Type B pancreatic cell (in vitro differentiated cells): ENCODE results near the gene SLC6A3. TPM values are rescaled to one million over a fixed set of nuclear protein-coding genes. Genes with fewer than 3 reads are reported as not detected.

Experiments
- DNase-seq: peaks from one replicate; pipeline ENCODE4 v3.0.0; 2021; ENCODE audit warnings: mixed read lengths; ENCODE audit not compliant: unreplicated experiment; ENCODE audit errors: extremely low spot score
- H3K27ac Mint-ChIP-seq: 2 replicates; pipeline ENCODE4 v1.8.0; 2021; ENCODE audit warnings: mild to moderate bottlenecking, mixed read lengths
- H3K27me3 Mint-ChIP-seq: 2 replicates; pipeline ENCODE4 v1.8.0; 2021; ENCODE audit warnings: mixed read lengths
- H3K36me3 Mint-ChIP-seq: 2 replicates; pipeline ENCODE4 v1.8.0; 2021; ENCODE audit warnings: mixed read lengths
- H3K4me1 Mint-ChIP-seq: one replicate; pipeline ENCODE4 v1.8.0; 2021; ENCODE audit warnings: mixed read lengths; ENCODE audit not compliant: unreplicated experiment
- H3K4me3 Mint-ChIP-seq: 2 replicates; pipeline ENCODE4 v1.8.0; 2021; ENCODE audit warnings: mild to moderate bottlenecking, mixed read lengths
- H3K9me3 Mint-ChIP-seq: 2 replicates; pipeline ENCODE4 v1.8.0; 2021; ENCODE audit warnings: mixed read lengths
- total RNA-seq: library from RNA; stranded (reverse); gene quantifications from 2 replicates; pipeline ENCODE4 v1.2.1, GENCODE V29; 2021; ENCODE audit warnings: low replicate concordance
- TF ChIP-seq, protein P1 (sequence below): fragments of 200-600 bp; sonication (generic); conservative IDR thresholded peaks from 2 replicates; pipeline ENCODE4 v1.5.0; 2021; ENCODE audit warnings: antibody characterized with exemption, mild to moderate bottlenecking

The SLC6A3 gene
- total RNA-seq, 1 donor from 2014 or later: 0.19 TPM

DNA sequence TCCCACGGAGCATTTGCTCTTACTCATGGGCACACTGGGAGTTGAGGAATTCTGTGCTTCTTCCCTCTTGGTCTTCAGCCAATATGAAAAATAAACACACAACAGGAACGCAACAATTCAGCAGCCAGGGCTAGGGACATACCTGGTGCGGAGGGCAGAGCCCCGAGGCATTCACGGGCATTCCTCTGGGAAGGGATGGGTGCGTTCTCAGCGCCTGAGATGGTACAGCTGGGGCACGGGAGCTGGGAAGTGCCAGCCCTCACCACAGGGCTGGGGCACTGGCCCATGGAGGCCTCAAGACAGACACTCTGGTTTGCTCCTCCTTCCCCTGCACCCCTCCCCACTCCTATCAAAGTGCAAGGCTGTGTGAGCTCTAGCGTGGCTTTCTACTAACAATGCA lies 2.1 kb downstream of the SLC6A3 start:
- no peaks in the 10 kb centered on the region for H3K9me3 Mint-ChIP-seq
- TF ChIP-seq, protein P1, sequence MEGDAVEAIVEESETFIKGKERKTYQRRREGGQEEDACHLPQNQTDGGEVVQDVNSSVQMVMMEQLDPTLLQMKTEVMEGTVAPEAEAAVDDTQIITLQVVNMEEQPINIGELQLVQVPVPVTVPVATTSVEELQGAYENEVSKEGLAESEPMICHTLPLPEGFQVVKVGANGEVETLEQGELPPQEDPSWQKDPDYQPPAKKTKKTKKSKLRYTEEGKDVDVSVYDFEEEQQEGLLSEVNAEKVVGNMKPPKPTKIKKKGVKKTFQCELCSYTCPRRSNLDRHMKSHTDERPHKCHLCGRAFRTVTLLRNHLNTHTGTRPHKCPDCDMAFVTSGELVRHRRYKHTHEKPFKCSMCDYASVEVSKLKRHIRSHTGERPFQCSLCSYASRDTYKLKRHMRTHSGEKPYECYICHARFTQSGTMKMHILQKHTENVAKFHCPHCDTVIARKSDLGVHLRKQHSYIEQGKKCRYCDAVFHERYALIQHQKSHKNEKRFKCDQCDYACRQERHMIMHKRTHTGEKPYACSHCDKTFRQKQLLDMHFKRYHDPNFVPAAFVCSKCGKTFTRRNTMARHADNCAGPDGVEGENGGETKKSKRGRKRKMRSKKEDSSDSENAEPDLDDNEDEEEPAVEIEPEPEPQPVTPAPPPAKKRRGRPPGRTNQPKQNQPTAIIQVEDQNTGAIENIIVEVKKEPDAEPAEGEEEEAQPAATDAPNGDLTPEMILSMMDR: no peak
- H3K27me3 Mint-ChIP-seq: peaks cover 80% of the 10 kb centered on the region
- peak; percentile 32 for DNase-seq
- H3K4me1 Mint-ChIP-seq: no peaks in the 10 kb centered on the region
- H3K27ac Mint-ChIP-seq: no peak overlapping the region
- no peaks in the 10 kb centered on the region for H3K36me3 Mint-ChIP-seq
- no peak overlapping the region for H3K4me3 Mint-ChIP-seq

DNA sequence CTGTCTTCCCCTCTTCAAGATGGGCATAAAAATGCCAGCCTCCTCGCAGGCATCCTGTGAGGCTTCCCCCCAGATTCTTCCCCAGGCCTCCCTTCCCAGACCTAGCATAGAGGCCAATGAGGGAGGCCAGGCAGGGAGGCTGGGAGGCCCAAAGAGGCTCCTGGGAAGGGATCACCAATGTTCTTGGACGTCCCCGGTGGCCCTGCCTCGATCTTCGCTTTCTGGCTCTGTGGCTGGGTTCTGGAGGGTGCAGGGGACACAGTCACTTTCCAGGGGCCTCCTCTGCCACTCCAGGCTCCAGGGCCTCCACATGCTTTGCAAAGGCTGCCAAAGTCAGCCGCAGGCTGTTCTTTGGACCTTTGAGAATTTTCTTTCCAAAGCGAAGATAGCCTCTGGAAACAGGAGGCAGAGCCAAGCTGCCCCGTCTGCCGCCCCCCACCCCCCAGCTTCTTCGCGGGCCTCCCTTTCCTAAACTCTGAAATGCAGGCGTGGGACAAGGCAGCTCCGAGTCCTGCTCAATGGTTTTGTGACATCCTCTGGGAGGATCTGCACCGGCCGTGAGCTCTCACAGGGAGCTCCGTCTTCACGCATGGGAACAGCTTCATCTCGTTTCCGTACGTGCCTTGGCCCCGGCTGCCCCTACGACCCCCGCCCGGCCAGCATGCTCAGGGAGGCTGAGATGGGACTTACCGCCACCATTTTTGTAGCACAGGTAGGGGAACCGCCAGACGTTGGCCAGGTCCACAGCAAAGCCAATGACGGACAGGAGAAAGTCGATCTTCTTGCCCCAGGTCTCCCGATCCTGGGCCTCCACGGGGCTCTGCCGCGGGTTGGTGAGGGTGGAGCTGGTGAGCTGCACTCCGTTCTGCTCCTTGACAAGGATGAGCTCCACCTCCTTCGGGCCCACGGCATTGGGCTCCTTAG lies 2.8 kb downstream of the SLC6A3 start:
- H3K27ac Mint-ChIP-seq: no peak overlapping the region
- no peak overlapping the region for H3K4me3 Mint-ChIP-seq
- DNase-seq: no peak
- no peaks in the 10 kb centered on the region for H3K9me3 Mint-ChIP-seq
- TF ChIP-seq, protein P1: no peak
- no peaks in the 10 kb centered on the region for H3K36me3 Mint-ChIP-seq
- peaks cover 80% of the 10 kb centered on the region for H3K27me3 Mint-ChIP-seq
- H3K4me1 Mint-ChIP-seq: no peaks in the 10 kb centered on the region

DNA sequence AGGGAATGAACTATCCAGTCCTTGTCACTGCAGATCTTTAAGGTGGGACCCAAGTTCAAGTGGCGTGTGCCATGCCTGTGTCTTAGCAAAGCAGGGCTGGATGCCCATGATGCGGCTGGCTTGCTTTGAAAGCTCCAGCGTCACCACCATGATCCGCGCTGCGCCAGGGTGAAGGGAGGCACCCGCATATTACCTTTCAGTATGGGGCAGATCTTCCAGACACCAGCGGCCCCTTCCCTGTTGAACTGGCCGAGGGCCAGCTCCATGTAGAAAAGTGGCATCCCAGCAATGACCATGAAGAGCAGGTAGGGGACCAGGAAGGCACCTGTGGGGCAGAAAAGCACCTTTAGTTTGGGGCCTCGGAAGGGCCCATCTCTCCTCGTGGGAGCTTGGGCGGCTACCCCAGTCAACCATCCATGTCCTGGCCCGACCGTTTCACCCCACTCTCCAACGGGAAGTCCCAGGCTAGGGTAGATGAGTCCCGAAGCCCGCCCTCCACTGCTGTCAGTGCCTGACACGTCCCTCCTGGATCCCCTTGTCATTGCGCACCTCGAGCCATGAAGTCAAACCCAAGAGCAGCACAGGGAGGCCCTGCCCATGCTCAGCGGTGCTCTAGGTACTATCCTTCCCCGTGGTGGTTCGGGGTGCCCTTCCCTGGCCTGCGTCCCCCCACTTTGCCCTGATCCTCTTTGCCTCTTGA lies 3.9 kb downstream of the SLC6A3 start:
- Mint-ChIP-seq H3K4me3 (no peak overlapping the region), H3K4me1 (no peaks in the 10 kb centered on the region), H3K27me3 (peaks cover 73% of the 10 kb centered on the region), H3K27ac (no peak overlapping the region), H3K9me3 (no peaks in the 10 kb centered on the region), H3K36me3 (no peaks in the 10 kb centered on the region)
- peak; percentile 51 for DNase-seq
- TF ChIP-seq, protein P1: no peak

DNA sequence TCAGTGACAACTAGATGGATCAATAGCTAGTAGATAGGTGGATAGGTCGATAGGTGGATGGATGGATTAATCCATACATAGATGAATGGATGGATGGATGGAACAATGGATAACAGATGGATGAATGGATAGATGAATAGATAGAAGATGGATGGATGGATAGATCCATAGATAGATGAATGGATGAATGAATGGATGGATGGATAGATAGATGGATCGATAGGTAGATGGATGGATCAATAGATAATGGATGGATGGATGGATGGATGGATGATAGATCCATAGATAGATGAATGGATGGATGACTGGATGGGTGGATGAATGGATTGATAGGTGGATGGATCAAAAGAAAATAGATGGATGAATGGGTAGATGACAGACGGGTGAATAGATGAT lies 5.1 kb downstream of the SLC6A3 start:
- TF ChIP-seq, protein P1: no peak
- H3K36me3 Mint-ChIP-seq: no peaks in the 10 kb centered on the region
- no peak overlapping the region for H3K27ac Mint-ChIP-seq
- peaks cover 73% of the 10 kb centered on the region for H3K27me3 Mint-ChIP-seq
- no peaks in the 10 kb centered on the region for H3K9me3 Mint-ChIP-seq
- H3K4me3 Mint-ChIP-seq: no peak overlapping the region
- no peak for DNase-seq
- H3K4me1 Mint-ChIP-seq: no peaks in the 10 kb centered on the region

DNA sequence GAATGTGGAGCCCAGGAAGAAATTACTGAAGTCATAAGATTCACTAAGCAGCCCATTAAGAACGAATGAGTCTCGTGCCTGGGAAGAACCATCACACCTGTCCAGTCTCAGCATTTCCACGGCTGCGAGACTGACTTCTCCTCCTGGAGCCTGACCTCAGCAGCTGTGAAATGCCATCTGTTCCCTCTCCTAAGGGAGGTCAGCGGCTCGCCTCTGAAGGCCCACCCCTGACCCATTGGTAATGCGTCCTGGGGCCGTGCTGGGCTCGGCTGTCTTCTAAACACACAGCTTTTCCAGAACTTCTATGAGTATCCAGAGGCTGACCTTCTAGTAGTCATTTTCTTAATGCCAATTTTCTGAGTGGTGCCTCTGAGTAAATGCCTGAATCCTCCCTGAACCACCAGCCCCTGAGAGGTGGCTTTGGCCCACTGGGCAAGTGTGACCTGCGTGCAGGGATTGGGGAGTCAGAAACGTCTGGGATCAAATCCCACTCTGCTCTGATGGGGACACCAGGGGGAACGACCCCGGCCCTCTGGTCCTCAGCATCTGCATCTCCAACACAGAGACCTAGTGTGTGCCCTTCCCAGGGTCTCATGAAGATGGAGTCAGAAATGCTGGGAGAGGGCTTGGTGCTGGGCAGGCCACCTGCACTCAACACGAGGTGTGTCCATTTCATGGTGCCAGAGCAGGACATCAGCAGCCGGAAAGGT lies 5.7 kb downstream of the SLC6A3 start:
- peak; percentile 62 for DNase-seq
- H3K4me1 Mint-ChIP-seq: no peaks in the 10 kb centered on the region
- TF ChIP-seq, protein P1: no peak
- no peaks in the 10 kb centered on the region for H3K9me3 Mint-ChIP-seq
- no peak overlapping the region for H3K4me3 Mint-ChIP-seq
- H3K36me3 Mint-ChIP-seq: no peaks in the 10 kb centered on the region
- H3K27me3 Mint-ChIP-seq: peaks cover 74% of the 10 kb centered on the region
- H3K27ac Mint-ChIP-seq: no peak overlapping the region
